Measurements from ENCODE around the gene NFATC1. TPM values are rescaled to one million over a fixed set of nuclear protein-coding genes. Genes with fewer than 3 reads are reported as not detected.

Gene NFATC1
- 6.8 and 11.9 TPM in 2 replicates for total RNA-seq (2014; rRNA removed; shearing (Covaris generic))

DNA sequence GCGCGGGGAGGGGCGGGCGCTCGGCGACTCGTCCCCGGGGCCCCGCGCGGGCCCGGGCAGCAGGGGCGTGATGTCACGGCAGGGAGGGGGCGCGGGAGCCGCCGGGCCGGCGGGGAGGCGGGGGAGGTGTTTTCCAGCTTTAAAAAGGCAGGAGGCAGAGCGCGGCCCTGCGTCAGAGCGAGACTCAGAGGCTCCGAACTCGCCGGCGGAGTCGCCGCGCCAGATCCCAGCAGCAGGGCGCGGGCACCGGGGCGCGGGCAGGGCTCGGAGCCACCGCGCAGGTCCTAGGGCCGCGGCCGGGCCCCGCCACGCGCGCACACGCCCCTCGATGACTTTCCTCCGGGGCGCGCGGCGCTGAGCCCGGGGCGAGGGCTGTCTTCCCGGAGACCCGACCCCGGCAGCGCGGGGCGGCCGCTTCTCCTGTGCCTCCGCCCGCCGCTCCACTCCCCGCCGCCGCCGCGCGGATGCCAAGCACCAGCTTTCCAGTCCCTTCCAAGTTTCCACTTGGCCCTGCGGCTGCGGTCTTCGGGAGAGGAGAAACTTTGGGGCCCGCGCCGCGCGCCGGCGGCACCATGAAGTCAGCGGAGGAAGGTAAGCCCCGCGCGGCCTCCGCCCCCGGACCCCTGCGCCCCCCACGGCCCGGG, at the start of gene NFATC1:
TSS of gene NFATC1 (plus strand) at position 170 of the 644 bp plus-strand sequence. CDS start at position 465, 295 bp downstream.
- in situ Hi-C loops (cut with HindIII; ENCODE audit: low sequenced_read_pairs) = no loop called here
- DNase-seq (ENCODE audit: low spot score) = peak; percentile 22

DNA sequence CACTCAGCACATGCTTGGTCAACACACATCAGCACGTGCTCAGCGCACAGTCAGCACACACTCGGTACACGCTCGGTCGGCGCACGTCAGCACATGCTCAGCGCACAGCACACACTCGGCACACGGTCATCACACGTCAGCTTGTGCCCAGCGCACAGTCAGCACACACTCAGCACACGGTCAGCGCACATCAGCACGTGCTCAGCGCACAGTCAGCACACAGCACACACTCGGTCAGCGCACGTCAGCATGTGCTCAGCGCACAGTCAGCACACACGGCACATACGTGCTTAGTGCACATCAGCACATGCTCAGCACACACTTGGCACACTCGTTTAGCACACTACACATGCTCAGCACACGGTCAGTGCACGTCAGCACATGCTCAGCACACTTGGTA, 49.7 kb upstream of the NFATC1 start:
- in situ Hi-C loops (cut with HindIII; ENCODE audit: low sequenced_read_pairs) = no loop called here
- DNase-seq (ENCODE audit: low spot score) = no peak

DNA sequence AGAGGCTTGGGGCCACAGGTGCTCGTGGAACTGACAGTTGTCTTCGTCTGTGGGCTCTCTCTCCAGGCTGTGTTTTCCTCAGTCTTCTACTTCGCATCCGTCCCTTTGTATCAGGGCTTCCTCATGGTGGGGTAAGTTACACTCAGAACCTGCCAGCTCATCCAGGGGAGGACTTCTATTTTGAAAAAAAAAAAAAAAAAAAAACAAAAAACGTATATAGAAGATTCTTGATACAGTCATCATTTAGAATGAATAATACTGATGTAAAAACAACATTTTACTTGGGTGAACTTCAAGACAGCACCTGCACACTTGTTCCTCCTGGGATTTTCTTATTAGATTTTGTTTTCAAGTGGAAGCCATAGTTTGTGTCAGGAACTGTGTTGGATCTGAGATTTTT, 47.7 kb upstream of the NFATC1 start:
- DNase-seq (ENCODE audit: low spot score) = no peak
- in situ Hi-C loops (cut with HindIII; ENCODE audit: low sequenced_read_pairs) = no loop called here

DNA sequence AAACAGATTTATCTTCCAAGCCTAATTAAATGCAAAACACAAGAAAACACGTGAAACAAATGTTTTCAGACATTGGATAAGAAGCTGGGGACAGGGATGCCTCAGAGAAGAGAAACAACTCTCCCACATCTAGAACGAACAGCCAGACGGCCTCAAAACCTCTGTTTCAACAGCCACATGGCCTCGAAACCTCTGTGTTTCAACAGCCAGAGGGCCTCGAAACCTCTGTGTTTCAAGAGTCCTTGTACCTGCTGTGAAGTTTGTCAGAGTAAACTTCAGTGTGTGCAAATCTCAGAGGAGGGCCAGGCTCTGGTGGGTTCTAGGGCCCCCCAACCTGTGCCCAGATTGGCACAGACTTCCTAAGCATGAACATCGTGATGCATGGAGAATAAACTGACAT, 43.3 kb upstream of the NFATC1 start:
- in situ Hi-C loops (cut with HindIII; ENCODE audit: low sequenced_read_pairs) = no loop called here
- DNase-seq (ENCODE audit: low spot score) = no peak

DNA sequence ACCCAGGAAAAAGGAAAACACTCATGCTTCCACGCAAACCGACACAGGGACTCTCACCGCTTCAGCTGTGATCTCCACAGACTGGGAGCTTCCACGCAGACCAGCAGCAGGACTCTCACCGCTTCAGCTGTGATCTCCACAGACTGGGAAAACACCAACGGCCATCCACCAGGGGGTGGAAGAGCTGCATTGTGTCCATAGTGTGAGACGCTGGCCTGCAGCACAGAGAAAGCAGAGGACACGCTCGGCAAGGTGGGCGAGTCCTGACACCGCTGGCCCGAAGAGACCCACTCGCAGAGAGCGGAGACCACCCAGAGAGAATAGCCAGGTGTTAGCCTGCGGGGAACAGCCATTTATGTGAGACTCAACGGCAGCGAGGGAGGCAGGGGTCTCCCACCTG, 42.5 kb upstream of the NFATC1 start:
- in situ Hi-C loops (cut with HindIII; ENCODE audit: low sequenced_read_pairs) = no loop called here
- no peak for DNase-seq (ENCODE audit: low spot score)

DNA sequence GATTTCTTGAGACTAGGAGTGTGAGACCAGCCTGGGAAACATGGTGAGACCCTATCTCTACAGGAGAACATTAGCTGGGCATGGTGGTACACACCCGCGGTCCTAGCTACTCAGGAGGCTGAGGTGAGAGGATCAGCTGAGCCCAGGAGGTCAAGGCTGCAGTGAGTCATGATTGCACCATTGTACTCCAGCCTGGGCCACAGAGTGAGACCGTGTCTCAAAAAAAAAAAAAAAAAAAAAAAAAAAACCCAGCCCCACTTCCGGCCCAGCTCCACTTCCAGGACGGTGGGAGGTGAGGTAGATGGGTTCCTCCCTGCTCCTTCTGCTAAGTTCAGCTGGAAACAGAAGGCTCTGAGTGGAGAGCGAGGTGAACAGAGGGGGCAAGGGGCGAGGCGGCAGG, 41.4 kb upstream of the NFATC1 start:
- in situ Hi-C loops (cut with HindIII; ENCODE audit: low sequenced_read_pairs) = no loop called here

DNA sequence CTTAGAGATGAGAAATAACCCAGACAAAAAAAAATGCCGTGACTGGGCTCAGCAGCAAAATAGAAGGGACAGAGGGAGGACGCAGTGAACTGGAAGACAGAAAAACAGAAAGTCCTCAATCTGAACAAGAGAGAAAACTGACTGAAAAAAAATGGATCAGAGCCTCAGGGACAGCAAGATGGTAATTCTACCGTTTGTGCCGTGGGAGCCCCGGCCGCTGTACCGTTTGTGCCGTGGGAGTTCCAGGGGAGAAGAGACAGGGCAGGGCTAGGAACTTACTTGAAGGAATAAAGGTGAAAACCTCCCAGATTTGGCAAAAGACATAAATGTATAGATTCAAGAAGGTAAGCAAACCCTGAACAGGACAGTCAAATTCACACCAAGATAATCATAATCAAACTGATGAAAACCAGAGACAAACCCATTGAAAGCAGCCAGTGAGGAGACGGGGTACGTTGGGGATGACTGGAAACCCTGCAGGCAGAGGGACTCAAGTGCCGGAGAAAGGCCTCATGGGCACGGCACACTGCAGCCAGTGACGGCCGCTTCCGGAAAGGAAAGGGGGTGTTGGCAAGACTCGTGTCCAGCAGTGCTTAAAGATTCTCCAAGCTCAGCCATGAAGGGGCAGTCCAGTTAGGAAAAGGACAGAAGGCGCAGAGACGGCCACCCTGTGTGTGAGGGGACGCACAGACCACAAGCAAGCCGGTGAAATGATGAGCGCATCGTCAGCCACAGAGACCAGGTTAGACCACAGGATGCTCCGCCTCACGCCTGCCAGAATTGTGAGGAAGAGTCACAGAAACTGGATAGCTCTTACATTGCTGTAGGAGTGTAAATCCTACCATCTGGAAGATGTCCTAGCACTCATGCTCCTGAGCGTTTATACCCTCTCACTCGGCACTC, 40.0 kb upstream of the NFATC1 start:
- no peak for DNase-seq (ENCODE audit: low spot score)

More for the DNA sequence above, 41.4 kb upstream of the NFATC1 start:
- no peak for DNase-seq (ENCODE audit: low spot score)

DNA sequence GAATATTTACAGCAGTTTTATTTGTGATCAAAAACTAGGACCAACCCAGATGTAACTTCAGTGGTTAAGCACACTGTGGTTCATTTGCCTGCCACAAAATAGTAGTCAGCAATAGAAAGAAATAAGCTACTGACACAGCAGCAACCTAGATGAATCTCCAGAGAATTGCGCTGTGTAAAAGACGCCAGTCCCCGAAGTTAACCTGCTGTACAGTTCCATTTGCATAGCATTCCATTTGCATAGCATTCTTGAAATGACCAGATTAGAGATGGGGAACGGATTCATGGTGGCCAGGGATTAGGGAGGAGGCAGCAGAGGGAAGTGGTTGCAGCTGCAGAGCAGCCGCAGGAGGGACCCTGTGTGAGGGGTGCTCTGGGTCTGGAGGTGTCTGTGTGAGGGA, 39.3 kb upstream of the NFATC1 start:
- no peak for DNase-seq (ENCODE audit: low spot score)
- in situ Hi-C loops (cut with HindIII; ENCODE audit: low sequenced_read_pairs) = no loop called here

More for the DNA sequence above, 40.0 kb upstream of the NFATC1 start:
- in situ Hi-C loops (cut with HindIII; ENCODE audit: low sequenced_read_pairs) = no loop called here

DNA sequence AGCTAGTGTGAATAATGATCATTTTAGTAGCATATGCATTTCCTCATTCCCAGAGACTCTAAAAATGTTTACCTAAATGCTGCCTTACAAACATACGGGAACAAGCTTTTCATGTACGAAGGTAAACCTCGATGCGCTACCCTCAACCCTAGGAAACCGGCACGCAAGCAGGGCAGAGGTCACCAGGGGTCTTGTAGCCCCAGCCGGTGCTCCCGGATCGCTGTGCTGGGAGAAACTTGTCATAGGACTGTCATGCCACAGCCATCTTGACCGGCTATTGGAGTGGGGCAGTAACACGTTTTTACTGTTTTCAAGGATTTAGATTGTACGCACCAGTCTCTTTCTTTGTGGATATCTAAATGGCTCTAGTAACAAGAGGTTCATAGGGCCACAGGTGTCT, 34.8 kb upstream of the NFATC1 start:
- in situ Hi-C loops (cut with HindIII; ENCODE audit: low sequenced_read_pairs) = no loop called here
- no peak for DNase-seq (ENCODE audit: low spot score)

DNA sequence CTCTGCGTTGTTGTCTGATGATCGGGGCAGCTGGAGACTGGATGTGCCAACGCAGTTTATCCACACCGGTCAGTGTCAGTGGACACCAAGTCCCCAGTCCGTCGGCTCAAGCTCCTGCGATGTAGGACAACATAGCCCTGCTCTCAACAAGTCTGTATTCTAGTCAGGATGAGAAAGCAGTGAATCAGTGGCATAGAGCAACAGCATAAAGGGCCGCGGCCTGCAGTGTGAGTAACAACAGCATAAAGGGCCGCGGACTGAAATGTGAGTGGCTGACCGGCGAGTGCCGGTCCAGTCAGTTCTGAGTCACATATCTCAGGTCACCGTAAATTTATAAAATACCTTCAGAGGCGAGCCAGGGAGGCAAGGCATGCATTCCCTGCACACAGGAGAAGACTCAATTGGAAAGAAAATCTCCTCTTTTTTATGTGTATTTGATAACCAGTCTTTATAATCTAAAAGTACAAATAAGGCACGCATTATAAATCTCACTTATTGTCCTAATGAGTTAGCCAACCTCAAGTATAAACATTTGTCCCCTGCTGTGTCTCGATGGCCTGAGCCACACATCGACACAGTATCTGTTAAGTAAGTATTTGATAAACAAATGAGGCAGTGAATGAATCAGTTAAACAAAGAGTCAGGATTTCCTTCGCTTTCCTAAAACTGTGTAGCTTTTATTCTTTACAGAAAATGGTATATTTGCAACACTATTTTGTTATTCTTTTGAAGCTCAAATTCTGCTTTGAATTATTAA, 33.8 kb upstream of the NFATC1 start:
- DNase-seq (ENCODE audit: low spot score) = no peak
- in situ Hi-C loops (cut with HindIII; ENCODE audit: low sequenced_read_pairs) = no loop called here

DNA sequence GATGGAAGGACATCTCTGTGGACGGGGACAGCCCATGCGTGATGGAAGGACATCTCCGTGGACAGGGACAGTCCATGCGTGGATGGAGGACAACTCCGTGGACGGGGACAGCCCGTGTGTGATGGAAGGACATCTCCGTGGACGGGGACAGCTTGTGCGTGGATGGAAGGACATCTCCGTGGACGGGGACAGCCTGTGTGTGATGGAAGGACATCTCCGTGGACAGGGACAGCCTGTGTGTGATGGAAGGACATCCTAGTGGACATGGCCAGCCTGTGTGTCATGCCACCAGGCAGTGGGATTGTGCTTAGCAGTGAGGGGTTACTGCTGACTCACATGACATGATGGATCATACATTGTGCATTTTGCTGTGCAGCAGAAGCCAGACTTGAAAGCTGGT, 30.0 kb upstream of the NFATC1 start:
- in situ Hi-C loops (cut with HindIII; ENCODE audit: low sequenced_read_pairs) = no loop called here
- no peak for DNase-seq (ENCODE audit: low spot score)

DNA sequence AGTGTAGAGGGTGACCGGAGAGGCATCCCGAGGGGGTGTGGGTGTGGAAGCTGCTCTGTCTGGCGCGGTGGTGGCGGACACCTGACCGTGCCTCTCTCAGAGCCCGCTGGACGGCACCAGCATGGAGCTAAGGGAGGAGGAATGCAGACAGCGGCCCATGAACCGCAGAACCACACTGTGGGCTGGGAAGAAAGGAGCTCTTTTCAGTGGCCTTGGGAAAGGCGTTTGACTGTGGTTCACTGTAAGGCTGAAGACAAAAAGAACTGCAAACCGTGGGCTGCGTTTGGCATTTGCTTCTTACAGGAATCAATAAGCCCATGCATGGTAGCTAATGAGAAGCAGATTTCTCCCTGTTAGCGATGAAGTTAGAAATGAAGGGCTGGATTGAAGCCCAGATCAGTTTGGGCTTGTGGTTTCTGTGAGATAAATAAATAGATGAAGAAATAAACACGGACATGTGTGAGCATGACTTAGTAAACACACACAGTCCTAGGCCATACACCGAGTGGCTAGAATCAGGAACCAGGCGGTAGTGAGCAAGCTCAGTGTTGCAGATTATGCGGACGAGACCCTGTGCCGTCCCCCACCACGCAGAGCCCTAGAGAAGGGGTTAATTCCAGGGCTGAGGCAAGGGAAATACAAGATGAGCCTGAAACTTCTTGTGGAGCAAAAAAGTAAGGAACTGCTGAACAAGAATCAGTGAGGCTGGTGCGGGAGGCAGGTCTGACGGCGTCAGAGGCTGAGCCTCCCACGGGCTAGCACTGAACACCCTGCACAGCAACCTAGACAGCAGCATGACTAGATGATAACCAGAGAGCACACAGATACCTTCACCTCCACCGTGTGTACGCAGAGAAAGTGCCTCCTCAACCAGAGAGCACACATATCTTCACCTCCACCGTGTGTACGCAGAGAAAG, 29.3 kb upstream of the NFATC1 start:
- in situ Hi-C loops (cut with HindIII; ENCODE audit: low sequenced_read_pairs) = no loop called here

DNA sequence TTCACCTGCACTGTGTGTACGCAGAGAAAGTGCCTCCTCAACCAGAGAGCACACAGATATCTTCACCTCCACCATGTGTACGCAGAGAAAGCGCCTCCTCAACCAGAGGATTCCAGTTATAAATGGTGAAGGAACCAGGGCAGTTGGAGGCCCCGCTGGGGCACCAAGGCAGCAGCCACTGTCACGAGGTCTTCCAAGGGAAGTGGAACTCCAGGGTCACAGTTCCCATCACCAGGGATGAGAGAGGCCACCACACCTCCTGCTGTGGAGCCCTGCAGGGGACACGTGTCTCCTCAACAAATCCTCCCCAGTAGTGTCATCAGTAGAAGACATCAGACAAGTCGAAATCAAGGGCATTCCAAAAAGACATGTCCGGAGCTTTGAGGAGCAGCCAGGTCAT, 28.2 kb upstream of the NFATC1 start:
- in situ Hi-C loops (cut with HindIII; ENCODE audit: low sequenced_read_pairs) = no loop called here
- DNase-seq (ENCODE audit: low spot score) = no peak

More for the DNA sequence above, 29.3 kb upstream of the NFATC1 start:
- DNase-seq (ENCODE audit: low spot score) = no peak

DNA sequence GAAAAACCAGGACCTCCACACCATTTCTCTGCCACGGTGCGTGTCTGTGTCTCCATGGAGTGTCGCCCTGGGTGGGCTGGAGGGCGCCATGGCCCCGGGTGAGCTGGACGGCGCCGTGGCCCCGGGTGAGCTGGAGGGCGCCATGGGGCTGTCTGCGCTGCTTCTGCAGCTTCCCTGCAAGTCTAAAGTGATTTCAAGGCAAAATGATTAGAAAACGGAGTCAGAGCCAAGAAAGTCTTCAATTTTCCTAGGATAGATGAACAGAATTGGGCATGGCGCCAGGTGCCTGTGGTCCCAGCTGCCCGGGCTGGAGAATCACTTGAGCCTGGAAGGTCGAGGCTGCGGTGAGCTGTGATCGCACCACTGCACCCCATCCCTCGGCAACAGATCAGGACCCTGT, 27.7 kb upstream of the NFATC1 start:
- in situ Hi-C loops (cut with HindIII; ENCODE audit: low sequenced_read_pairs) = no loop called here
- peak; percentile 11 for DNase-seq (ENCODE audit: low spot score)

DNA sequence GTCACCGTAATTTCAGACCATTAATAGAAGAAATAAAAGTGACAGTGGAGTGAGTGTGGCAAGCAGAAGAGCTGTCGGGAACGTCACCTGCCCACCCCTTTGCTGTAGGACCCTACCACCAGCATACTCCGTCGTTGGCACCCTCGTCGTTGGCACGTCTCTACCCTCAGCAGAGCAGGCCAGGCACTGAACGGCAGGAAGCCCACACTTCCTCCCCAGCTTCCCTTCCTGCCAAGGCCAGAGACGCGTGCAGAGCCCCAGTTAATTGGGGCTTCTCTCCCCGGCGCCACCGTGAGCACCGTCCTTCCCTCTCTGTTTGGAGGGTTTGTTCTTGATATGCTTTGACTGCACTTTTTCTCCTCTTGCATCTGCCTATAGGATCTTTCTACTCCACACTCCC, 27.0 kb upstream of the NFATC1 start:
- in situ Hi-C loops (cut with HindIII; ENCODE audit: low sequenced_read_pairs) = no loop called here
- DNase-seq (ENCODE audit: low spot score) = no peak

DNA sequence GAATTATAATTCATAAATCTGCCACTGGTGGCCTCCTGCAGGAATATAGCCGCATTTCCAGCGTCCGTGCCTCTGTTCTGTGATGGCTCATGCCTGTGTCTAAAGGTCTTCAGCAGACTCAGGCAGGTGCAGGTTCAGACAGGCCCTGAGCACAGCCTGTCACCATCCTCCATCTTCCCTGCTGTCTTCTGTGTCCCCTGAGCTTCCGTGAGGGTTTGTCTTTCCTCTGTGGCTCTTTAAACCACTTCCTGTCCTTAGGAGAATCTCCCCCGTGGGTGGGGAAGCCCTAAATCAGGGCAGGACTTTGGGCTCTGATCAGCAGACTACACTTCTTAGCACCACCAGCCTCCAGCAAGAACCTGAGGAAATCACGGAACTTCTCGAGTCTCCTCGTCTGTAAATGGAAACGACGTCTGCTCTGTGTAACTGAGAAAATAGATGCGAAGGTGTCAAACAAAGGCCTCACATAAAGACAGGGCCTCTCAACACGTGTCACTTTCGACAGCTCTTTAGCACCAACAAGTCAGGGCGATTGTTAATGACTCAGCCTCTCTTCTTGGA, 24.1 kb upstream of the NFATC1 start:
- DNase-seq (ENCODE audit: low spot score) = no peak

DNA sequence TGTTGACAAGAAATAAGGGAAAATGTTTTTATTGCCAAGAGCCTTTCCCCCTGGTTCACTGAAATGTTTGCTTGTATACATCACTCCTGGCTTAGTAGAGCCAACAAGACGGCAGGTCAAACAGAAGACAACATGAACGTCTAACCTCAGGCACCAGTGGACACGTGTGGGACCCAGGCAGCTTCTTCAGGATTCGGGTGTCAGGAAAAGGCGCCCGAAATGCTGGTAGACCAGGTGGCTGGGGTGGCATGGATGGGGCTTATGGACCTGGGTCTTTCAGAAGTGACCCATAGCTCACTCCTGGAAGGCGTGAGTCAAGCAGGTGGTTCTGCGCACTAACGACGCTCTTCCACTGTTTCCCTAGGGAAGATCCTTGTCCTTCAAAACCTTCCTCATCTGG, 23.3 kb upstream of the NFATC1 start:
- DNase-seq (ENCODE audit: low spot score) = no peak
- in situ Hi-C loops (cut with HindIII; ENCODE audit: low sequenced_read_pairs) = no loop called here

More for the DNA sequence above, 24.1 kb upstream of the NFATC1 start:
- in situ Hi-C loops (cut with HindIII; ENCODE audit: low sequenced_read_pairs) = no loop called here

DNA sequence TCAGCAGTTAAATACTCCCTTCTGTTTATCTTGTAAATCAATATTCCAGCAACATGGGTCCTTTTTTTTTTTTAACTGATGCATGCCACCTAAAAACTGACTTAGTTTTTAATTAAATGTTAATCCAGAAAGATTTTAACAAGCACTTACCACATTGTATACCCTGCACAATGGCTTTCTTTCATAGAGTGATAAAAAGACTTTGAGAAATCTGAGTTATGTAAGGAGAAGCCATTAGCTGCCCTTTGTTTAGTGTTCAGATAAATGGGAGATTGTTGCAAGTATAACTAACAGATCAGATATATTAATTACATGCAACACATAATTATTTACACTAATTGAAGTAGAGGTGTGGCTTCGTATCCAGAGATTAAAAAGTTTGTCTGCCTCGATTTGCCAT, 22.7 kb upstream of the NFATC1 start:
- in situ Hi-C loops (cut with HindIII; ENCODE audit: low sequenced_read_pairs) = no loop called here
- no peak for DNase-seq (ENCODE audit: low spot score)

DNA sequence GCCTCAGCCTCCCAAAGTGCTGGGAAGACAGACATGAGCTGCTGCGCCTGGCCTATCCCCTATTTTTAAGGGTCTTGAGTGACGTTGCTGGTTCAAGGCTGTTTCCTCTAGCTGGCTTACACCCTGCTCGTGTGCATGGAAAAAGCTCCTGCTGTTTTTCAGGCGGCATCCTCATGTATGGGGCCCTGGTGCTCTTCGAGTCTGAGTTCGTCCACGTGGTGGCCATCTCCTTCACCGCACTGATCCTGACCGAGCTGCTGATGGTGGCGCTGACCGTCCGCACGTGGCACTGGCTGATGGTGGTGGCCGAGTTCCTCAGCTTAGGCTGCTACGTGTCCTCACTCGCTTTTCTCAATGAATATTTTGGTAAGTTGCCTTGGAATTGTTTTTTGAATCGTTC, 22.0 kb upstream of the NFATC1 start:
- no peak for DNase-seq (ENCODE audit: low spot score)
- in situ Hi-C loops (cut with HindIII; ENCODE audit: low sequenced_read_pairs) = no loop called here
